Measurements from ENCODE around the gene AP3B1. TPM values are rescaled to one million over a fixed set of nuclear protein-coding genes. Genes with fewer than 3 reads are reported as not detected.

AP3B1 gene
- total RNA-seq, 1 experiment from 2014 or later, result 50.3 TPM

DNA sequence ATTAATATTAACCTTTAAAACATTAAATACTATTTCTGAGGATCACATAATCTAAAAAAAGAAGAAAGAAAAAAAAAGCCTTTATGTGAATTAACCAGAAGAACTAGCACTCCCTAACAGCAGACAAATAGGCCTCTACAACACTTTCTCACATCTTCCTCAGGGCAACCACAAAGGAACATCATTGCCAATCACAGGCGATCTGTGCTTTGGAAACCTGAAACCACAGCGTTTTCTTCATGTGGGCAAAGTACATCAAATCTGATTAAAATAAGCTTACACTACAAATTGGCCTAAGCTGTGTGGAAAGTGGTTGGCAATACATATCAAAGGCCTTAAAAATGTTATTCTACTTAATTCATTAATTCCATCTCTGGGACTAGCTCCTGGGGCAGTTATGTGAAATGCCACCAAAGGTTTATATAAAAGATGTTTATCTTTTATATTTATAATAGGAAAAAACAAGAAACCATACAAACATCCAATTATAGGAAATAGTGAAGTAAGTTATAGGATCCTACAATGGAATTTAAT, 333.6 kb downstream of the AP3B1 start:
- TF ChIP-seq, protein P1, sequence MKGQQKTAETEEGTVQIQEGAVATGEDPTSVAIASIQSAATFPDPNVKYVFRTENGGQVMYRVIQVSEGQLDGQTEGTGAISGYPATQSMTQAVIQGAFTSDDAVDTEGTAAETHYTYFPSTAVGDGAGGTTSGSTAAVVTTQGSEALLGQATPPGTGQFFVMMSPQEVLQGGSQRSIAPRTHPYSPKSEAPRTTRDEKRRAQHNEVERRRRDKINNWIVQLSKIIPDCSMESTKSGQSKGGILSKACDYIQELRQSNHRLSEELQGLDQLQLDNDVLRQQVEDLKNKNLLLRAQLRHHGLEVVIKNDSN (CRISPR knock-in tag; IDR thresholded peaks at IDR 0.05), result no peak
- TF ChIP-seq SMAD4 (CRISPR knock-in tag; IDR thresholded peaks at IDR 0.05) (no peak), CREB1 (CRISPR knock-in tag; IDR thresholded peaks at IDR 0.05) (no peak), SMAD3 (CRISPR knock-in tag; IDR thresholded peaks at IDR 0.05; ENCODE audit: borderline replicate concordance) (no peak), NR2C2 (CRISPR knock-in tag; IDR thresholded peaks at IDR 0.05) (no peak), HMGA2 (CRISPR knock-in tag; IDR thresholded peaks at IDR 0.05) (no peak), ZNF263 (CRISPR knock-in tag; IDR thresholded peaks at IDR 0.05; ENCODE audit: low read depth) (no peak), RELA (CRISPR knock-in tag; IDR thresholded peaks at IDR 0.05; ENCODE audit: borderline replicate concordance) (no peak), ZNF232 (CRISPR knock-in tag; IDR thresholded peaks at IDR 0.05) (no peak), ZNF423 (CRISPR knock-in tag; IDR thresholded peaks at IDR 0.05) (no peak), FOXP1 (CRISPR knock-in tag; IDR thresholded peaks at IDR 0.05; ENCODE audit: borderline replicate concordance) (no peak)
- TF ChIP-seq, protein P2, sequence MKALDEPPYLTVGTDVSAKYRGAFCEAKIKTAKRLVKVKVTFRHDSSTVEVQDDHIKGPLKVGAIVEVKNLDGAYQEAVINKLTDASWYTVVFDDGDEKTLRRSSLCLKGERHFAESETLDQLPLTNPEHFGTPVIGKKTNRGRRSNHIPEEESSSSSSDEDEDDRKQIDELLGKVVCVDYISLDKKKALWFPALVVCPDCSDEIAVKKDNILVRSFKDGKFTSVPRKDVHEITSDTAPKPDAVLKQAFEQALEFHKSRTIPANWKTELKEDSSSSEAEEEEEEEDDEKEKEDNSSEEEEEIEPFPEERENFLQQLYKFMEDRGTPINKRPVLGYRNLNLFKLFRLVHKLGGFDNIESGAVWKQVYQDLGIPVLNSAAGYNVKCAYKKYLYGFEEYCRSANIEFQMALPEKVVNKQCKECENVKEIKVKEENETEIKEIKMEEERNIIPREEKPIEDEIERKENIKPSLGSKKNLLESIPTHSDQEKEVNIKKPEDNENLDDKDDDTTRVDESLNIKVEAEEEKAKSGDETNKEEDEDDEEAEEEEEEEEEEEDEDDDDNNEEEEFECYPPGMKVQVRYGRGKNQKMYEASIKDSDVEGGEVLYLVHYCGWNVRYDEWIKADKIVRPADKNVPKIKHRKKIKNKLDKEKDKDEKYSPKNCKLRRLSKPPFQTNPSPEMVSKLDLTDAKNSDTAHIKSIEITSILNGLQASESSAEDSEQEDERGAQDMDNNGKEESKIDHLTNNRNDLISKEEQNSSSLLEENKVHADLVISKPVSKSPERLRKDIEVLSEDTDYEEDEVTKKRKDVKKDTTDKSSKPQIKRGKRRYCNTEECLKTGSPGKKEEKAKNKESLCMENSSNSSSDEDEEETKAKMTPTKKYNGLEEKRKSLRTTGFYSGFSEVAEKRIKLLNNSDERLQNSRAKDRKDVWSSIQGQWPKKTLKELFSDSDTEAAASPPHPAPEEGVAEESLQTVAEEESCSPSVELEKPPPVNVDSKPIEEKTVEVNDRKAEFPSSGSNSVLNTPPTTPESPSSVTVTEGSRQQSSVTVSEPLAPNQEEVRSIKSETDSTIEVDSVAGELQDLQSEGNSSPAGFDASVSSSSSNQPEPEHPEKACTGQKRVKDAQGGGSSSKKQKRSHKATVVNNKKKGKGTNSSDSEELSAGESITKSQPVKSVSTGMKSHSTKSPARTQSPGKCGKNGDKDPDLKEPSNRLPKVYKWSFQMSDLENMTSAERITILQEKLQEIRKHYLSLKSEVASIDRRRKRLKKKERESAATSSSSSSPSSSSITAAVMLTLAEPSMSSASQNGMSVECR (CRISPR knock-in tag; IDR thresholded peaks at IDR 0.05; ENCODE audit: borderline replicate concordance), result no peak
- TF ChIP-seq, protein P3, sequence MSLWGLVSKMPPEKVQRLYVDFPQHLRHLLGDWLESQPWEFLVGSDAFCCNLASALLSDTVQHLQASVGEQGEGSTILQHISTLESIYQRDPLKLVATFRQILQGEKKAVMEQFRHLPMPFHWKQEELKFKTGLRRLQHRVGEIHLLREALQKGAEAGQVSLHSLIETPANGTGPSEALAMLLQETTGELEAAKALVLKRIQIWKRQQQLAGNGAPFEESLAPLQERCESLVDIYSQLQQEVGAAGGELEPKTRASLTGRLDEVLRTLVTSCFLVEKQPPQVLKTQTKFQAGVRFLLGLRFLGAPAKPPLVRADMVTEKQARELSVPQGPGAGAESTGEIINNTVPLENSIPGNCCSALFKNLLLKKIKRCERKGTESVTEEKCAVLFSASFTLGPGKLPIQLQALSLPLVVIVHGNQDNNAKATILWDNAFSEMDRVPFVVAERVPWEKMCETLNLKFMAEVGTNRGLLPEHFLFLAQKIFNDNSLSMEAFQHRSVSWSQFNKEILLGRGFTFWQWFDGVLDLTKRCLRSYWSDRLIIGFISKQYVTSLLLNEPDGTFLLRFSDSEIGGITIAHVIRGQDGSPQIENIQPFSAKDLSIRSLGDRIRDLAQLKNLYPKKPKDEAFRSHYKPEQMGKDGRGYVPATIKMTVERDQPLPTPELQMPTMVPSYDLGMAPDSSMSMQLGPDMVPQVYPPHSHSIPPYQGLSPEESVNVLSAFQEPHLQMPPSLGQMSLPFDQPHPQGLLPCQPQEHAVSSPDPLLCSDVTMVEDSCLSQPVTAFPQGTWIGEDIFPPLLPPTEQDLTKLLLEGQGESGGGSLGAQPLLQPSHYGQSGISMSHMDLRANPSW (CRISPR knock-in tag; conservative IDR thresholded peaks at IDR 0.05; ENCODE audit: low read depth), result no peak
- TF ChIP-seq, protein P4, sequence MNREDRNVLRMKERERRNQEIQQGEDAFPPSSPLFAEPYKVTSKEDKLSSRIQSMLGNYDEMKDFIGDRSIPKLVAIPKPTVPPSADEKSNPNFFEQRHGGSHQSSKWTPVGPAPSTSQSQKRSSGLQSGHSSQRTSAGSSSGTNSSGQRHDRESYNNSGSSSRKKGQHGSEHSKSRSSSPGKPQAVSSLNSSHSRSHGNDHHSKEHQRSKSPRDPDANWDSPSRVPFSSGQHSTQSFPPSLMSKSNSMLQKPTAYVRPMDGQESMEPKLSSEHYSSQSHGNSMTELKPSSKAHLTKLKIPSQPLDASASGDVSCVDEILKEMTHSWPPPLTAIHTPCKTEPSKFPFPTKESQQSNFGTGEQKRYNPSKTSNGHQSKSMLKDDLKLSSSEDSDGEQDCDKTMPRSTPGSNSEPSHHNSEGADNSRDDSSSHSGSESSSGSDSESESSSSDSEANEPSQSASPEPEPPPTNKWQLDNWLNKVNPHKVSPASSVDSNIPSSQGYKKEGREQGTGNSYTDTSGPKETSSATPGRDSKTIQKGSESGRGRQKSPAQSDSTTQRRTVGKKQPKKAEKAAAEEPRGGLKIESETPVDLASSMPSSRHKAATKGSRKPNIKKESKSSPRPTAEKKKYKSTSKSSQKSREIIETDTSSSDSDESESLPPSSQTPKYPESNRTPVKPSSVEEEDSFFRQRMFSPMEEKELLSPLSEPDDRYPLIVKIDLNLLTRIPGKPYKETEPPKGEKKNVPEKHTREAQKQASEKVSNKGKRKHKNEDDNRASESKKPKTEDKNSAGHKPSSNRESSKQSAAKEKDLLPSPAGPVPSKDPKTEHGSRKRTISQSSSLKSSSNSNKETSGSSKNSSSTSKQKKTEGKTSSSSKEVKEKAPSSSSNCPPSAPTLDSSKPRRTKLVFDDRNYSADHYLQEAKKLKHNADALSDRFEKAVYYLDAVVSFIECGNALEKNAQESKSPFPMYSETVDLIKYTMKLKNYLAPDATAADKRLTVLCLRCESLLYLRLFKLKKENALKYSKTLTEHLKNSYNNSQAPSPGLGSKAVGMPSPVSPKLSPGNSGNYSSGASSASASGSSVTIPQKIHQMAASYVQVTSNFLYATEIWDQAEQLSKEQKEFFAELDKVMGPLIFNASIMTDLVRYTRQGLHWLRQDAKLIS (CRISPR knock-in tag; IDR thresholded peaks at IDR 0.05; ENCODE audit: borderline replicate concordance), result no peak
- TF ChIP-seq, protein P5, sequence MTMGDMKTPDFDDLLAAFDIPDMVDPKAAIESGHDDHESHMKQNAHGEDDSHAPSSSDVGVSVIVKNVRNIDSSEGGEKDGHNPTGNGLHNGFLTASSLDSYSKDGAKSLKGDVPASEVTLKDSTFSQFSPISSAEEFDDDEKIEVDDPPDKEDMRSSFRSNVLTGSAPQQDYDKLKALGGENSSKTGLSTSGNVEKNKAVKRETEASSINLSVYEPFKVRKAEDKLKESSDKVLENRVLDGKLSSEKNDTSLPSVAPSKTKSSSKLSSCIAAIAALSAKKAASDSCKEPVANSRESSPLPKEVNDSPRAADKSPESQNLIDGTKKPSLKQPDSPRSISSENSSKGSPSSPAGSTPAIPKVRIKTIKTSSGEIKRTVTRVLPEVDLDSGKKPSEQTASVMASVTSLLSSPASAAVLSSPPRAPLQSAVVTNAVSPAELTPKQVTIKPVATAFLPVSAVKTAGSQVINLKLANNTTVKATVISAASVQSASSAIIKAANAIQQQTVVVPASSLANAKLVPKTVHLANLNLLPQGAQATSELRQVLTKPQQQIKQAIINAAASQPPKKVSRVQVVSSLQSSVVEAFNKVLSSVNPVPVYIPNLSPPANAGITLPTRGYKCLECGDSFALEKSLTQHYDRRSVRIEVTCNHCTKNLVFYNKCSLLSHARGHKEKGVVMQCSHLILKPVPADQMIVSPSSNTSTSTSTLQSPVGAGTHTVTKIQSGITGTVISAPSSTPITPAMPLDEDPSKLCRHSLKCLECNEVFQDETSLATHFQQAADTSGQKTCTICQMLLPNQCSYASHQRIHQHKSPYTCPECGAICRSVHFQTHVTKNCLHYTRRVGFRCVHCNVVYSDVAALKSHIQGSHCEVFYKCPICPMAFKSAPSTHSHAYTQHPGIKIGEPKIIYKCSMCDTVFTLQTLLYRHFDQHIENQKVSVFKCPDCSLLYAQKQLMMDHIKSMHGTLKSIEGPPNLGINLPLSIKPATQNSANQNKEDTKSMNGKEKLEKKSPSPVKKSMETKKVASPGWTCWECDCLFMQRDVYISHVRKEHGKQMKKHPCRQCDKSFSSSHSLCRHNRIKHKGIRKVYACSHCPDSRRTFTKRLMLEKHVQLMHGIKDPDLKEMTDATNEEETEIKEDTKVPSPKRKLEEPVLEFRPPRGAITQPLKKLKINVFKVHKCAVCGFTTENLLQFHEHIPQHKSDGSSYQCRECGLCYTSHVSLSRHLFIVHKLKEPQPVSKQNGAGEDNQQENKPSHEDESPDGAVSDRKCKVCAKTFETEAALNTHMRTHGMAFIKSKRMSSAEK (CRISPR knock-in tag; IDR thresholded peaks at IDR 0.05; ENCODE audit: borderline replicate concordance), result no peak
- TF ChIP-seq, protein P6, sequence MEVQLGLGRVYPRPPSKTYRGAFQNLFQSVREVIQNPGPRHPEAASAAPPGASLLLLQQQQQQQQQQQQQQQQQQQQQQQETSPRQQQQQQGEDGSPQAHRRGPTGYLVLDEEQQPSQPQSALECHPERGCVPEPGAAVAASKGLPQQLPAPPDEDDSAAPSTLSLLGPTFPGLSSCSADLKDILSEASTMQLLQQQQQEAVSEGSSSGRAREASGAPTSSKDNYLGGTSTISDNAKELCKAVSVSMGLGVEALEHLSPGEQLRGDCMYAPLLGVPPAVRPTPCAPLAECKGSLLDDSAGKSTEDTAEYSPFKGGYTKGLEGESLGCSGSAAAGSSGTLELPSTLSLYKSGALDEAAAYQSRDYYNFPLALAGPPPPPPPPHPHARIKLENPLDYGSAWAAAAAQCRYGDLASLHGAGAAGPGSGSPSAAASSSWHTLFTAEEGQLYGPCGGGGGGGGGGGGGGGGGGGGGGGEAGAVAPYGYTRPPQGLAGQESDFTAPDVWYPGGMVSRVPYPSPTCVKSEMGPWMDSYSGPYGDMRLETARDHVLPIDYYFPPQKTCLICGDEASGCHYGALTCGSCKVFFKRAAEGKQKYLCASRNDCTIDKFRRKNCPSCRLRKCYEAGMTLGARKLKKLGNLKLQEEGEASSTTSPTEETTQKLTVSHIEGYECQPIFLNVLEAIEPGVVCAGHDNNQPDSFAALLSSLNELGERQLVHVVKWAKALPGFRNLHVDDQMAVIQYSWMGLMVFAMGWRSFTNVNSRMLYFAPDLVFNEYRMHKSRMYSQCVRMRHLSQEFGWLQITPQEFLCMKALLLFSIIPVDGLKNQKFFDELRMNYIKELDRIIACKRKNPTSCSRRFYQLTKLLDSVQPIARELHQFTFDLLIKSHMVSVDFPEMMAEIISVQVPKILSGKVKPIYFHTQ (CRISPR knock-in tag; IDR thresholded peaks at IDR 0.05), result no peak
- no peak overlapping the region for H3K27ac Mint-ChIP-seq
- H3K4me1 Mint-ChIP-seq, result peaks cover 28% of the 10 kb centered on the region
- H3K27me3 Mint-ChIP-seq (ENCODE audit: low read depth), result peaks cover 92% of the 10 kb centered on the region
- H3K4me3 Mint-ChIP-seq, result no peak overlapping the region
- DNase-seq (ENCODE audit: low spot score) (no peak), ATAC-seq (no peak)
- ChIA-PET POLR2A (interaction anchor here (0.7 kb wide), 1 partner anchor 20 kb away, joined by 3 read pairs; no protein-coding TSS in a partner anchor), CTCF (no interaction called here)
- no peaks in the 10 kb centered on the region for H3K36me3 Mint-ChIP-seq
- no peaks in the 10 kb centered on the region for H3K9me3 Mint-ChIP-seq
